Measurements from ENCODE around the gene SGPP2. TPM values are rescaled to one million over a fixed set of nuclear protein-coding genes. Genes with fewer than 3 reads are reported as not detected.

SGPP2 gene
- total RNA-seq, 1 experiment from 2014 or later, result not detected

DNA sequence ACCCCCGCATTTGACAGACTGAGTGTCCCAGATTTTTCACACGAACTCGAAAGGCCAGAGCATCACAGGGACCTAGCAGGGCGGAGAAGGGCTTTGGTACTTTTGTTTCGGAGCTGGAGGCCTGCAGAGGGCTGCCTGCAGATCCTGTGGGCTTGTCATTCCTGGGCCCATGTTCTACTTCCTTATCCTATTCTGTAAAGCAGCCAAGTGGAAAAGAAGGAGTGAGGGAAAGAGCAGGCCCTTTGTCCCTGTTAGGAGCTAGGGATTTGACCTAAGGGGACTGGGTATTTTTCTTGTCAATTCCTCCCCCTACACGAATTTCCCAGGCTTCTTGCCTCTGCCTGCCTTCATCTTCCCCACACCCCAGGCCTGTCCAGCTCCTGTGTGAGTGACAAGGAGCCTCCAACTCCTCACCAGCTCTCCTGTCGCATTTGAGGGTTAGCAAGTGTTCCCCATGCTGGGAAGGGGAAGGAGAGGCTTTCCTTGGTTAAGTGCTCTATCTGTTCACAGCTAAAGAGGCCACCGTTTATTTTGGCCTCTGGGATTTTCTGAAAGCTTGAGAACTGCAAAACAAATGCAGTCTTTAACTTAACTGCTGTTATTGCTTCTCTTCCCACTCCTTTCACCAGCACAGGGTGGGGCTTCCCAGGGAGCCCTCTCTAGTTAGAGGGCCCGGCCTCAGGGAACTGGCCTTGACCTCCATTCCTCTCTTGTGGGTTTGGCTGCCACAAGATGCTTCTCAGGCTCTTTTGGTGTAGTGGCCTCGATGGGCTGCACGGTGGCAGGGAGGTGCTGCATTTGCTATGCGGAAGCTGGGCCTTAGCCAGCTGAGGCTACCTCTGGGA lies 61.2 kb downstream of the SGPP2 start:
- Mint-ChIP-seq H3K36me3 (ENCODE audit: insufficient read depth in 1 of 3, low read depth in 3 of 3) (no peaks in the 10 kb centered on the region), H3K27ac (no peak overlapping the region), H3K9me3 (no peaks in the 10 kb centered on the region), H3K4me3 (no peak overlapping the region), H3K4me1 (peaks cover 0 to 2% of the 10 kb centered on the region in 2 experiments; a peak in 1 of 4 replicates), H3K27me3 (ENCODE audit: low read depth) (peaks cover 76% of the 10 kb centered on the region)
- H4K8ac ChIP-seq (replicated peaks; ENCODE audit: insufficient read length, low read depth, low read length), result no peak overlapping the region
- no peak for DNase-seq
- no peak overlapping the region for H3T11ph ChIP-seq (ENCODE audit: low read length)
- no peak overlapping the region for H3K18ac ChIP-seq (ENCODE audit: insufficient read length, low read depth, low read length)
- H2AFZ ChIP-seq (ENCODE audit: low read length), result no peak overlapping the region
- no peak overlapping the region for H2BK12ac ChIP-seq (ENCODE audit: insufficient read length, low read depth, low read length)
- H3K4ac ChIP-seq (ENCODE audit: low read depth, low read length), result no peak overlapping the region
- TF ChIP-seq, protein P1, sequence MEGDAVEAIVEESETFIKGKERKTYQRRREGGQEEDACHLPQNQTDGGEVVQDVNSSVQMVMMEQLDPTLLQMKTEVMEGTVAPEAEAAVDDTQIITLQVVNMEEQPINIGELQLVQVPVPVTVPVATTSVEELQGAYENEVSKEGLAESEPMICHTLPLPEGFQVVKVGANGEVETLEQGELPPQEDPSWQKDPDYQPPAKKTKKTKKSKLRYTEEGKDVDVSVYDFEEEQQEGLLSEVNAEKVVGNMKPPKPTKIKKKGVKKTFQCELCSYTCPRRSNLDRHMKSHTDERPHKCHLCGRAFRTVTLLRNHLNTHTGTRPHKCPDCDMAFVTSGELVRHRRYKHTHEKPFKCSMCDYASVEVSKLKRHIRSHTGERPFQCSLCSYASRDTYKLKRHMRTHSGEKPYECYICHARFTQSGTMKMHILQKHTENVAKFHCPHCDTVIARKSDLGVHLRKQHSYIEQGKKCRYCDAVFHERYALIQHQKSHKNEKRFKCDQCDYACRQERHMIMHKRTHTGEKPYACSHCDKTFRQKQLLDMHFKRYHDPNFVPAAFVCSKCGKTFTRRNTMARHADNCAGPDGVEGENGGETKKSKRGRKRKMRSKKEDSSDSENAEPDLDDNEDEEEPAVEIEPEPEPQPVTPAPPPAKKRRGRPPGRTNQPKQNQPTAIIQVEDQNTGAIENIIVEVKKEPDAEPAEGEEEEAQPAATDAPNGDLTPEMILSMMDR (conservative IDR thresholded peaks at IDR 0.05), result no peak
- no peak overlapping the region for H2BK15ac ChIP-seq (ENCODE audit: low read depth, low read length)
- no peaks in the 10 kb centered on the region for H3K79me2 ChIP-seq (ENCODE audit: insufficient read depth, low read length)
- H3K9ac ChIP-seq (ENCODE audit: extremely low read depth, insufficient read length, low read length), result no peak overlapping the region
- no peak overlapping the region; the same call in 1 of the 2 replicates for H3K14ac ChIP-seq (ENCODE audit: insufficient read depth, low read length)
- WGBS (ENCODE audit: extremely low coverage, insufficient read length, low lambda C conversion rate), result no CpG with 5 or more reads among the region's 12 CpGs
- no peak overlapping the region for H2BK120ac ChIP-seq (ENCODE audit: low read depth, low read length, poor library complexity, severe bottlenecking)
- no peak overlapping the region for H4K5ac ChIP-seq (ENCODE audit: insufficient read length, low read depth, low read length)
- no peak overlapping the region for H2BK5ac ChIP-seq (ENCODE audit: insufficient read length, low read length)
- no peaks in the 10 kb centered on the region for H3K79me1 ChIP-seq (ENCODE audit: insufficient read depth, low read depth, low read length, poor library complexity, severe bottlenecking)
- no peaks in the 10 kb centered on the region for H4K20me1 ChIP-seq (ENCODE audit: control insufficient read depth, insufficient read depth, insufficient read length)
- H4K91ac ChIP-seq (ENCODE audit: insufficient read length, low read depth, low read length), result no peak overlapping the region
- H3K27me3 ChIP-seq (ENCODE audit: insufficient read depth, low read length), result peaks cover 3% of the 10 kb centered on the region; the same call in 1 of the 2 replicates
- H2AK5ac ChIP-seq (ENCODE audit: insufficient read length, low read length), result no peak overlapping the region
- no peaks in the 10 kb centered on the region for H3K23me2 ChIP-seq (ENCODE audit: insufficient read length, low read depth, low read length, poor library complexity, severe bottlenecking)
- no peak overlapping the region for H3K27ac ChIP-seq (ENCODE audit: insufficient read length, low read depth, low read length)
- no peak overlapping the region for H3K23ac ChIP-seq (ENCODE audit: insufficient read length, low read depth, low read length)
- H3K4me2 ChIP-seq (ENCODE audit: insufficient read depth, insufficient read length, low read length), result no peak overlapping the region
- H2BK20ac ChIP-seq (ENCODE audit: low read depth, low read length, poor library complexity, severe bottlenecking), result no peak overlapping the region
- no peak overlapping the region for H3K56ac ChIP-seq (ENCODE audit: insufficient read length, low read depth, low read length)
- H3K4me1 ChIP-seq (ENCODE audit: insufficient read depth, low read length), result no peaks in the 10 kb centered on the region
- H3K9me3 ChIP-seq (ENCODE audit: control insufficient read depth, low read depth, low read length), result no peaks in the 10 kb centered on the region

Measured in H9 (cell line).